IPS-NIHi7 (cell line): ENCODE measurements around the gene ITCH.
"Not testable (repeated sequence)": the region's sequence is repeated elsewhere in the genome, so short reads cannot be mapped to it uniquely, and the experiment has no call there.

ENCODE experiments used
- DNase-seq: peaks from one replicate; pipeline ENCODE4 v3.0.0; 2012; ENCODE audit warnings: mixed read lengths; ENCODE audit errors: extremely low spot score

ITCH gene

DNA sequence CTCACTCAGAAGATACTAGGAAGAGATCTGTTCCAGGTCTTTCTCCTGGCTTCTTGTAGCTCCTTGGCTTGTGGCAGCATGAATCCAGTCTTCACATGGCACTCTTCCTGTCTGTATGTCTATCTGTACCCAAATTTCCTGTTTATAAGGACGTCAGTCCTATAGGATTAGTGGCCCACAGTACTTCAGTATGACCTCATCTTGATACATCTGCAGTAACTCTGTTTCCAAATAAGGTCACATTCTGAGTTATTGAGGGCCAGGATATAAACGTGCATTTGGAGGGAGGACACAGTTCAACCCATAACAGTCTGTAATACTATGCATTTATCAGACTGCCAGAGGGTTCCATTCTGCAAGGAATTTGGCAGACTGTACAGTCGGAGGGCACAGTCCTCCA lies 95.6 kb downstream of the ITCH start:
- no peak for DNase-seq

DNA sequence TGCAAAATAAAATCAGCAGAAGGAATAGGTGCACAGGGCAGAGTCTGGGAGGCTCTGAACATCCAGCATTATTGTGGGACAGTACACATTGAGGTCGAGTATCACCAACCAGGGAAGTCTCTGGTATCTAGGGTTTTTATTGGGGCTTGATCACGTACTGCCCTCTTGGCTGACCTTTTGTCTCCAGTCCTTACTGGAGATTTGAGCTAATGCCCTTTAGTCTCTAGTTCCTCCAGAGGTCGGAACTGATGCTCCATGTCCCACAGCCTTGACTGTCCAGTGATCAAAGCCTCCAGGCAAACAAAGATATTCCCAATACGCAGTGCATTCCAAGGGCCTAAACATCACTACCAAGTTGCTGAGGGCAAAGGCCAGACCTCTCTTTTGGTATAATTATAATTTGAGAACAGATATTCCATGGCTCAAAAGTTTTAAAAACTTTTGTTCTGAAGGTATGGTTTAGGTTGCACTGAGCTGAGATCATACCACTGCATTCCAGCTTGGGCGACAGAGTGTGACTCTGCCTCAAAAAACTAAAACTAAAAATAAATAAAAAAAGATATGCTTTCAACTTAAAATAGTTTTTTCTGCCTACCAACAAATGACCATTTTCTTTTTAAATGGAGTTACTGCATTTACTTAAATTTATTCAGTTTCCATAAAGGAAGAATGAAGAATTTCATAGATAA lies 96.3 kb downstream of the ITCH start:
- DNase-seq = no peak

DNA sequence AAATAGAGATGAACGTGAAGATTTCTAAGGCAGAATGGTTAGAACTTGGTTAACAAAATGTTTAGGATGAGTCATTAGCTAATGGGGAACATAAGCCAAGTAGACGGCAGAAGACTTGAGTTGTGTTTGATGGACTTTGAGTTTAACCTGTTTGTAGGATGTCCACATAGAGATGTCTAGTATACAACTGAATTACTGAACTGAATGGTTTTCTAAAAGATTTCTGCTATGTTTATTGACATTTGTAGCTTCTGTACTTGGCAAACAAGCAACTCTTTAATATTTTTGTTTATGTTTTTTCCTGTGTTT lies 98.7 kb downstream of the ITCH start:
- no peak for DNase-seq

DNA sequence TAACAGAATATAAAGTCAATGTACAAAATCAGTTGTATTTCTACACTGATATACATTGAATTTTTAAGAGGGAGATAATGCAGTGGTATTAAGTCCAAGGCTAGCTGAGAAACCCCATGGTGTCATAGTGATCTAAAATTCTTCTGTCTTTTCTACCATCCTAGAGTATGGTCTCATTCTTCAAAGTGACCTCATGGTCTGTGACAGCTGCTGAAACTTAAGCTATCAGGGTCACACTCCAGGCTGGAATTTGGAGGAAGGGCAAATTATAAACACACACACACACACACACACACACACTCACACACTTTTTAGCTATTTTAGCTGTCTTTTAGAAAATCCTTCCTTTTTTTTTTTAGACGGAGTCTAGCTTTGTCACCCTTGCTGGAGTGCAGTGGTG lies 105.9 kb downstream of the ITCH start:
- DNase-seq = no peak

DNA sequence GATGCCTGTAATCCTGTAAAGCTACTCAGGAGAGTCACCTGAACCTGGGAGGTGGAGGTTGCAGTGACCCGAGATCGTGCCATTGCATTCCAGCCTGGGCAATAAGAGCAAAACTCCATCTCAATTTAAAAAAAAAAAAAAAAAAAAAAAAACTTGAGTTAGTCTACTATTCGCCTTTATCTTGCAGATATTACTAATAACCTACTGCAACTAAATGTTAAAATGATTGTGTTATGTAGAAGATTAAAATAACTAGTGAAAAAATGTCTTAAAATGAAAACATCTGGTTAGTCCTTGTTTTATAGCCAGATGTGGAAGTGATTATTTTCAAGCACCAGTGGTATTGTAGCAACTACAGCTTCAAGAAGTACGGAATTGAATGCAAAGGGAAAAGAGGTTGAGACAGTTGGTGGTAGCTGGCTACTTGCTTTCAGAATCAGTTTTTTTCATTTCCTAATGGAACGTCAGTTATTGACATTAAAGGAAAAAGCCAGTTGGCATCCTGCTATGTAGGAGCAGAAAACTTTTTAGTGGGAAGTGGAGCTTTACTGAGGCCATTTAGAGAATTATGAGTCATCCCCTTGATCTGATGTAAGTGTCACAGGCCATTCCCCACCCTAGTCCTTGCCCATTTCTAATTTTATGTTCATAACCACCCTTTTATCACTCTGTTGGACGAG lies 109.3 kb downstream of the ITCH start:
- no peak for DNase-seq

DNA sequence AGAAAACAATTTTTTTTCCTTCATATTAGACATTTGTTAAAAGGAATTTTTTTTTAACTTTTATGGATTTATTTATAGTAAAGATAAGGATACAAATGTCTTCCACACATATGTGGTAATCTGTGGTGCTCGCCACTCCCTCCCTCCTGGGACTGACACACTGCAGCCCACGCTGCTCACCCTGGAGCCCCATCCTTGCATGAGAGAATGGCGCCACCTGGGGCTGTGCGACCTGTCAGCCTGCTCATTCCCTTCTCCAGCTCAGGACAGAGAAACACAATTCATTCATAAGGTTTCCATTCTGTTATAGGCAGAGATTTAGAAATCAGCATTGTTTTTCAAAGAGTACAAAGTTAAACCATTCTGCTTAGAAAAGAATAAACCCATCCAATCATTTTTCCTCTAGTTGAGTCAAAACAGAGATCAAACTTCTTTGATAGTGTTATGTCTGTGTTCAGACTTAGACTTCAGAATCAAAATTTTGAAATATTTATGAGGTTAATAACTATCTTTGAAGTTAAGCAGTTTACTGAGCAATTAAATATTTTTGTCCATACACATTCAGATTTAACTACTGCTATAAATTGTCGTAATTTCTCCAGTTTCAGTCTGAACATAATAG lies 110.3 kb downstream of the ITCH start:
- DNase-seq = peak; percentile 59

DNA sequence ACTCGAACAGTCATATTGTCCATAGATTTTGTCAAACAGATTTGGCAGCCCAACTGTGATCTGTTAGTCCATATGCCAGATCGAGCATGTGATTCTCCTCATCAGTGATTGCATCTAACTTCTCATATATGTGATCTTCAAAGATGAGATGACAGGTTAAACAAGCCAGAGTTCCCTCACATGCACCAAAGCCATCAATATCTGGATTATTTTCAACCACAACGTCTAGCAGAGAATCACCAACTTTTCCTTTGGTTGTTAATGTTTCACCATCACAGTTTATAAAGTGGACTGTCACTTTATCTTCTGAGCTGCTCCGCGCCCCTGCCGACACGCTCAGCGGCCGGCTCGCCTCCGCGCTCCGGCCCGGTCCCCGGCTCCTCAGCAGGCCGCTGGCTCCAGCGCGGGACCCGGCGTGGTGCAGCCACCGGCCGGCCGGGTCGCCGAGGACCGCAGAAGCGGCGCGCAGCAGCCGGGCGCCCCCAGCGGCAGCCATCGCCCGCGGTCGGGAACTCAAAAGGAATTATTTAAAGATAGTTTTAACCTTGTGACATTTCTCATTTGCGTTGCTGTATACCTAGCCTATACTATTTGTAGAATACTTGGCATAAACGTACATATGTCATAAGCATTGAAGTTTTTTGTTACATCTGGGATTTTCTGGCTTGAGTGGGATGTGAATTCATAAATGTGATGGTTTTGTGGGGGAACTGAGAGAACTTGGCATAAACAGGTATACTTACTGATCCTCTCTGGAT lies 113.1 kb downstream of the ITCH start:
- no peak for DNase-seq

DNA sequence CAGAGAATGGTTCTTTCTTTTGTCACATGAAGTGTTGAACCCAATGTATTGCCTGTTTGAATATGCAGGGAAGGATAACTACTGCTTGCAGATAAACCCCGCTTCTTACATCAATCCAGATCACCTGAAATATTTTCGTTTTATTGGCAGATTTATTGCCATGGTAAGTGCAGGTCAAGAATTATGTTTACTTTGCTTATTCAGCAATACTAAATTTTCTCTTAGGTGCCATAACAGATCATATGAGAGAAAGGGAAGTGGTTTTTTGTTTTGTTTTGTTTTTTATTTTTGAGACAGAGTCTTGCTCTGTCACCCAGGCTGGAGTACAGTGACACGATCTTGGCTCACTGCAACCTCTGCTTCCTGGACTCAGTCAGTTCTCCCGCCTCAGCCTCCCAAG lies 116.6 kb downstream of the ITCH start:
- DNase-seq = no peak

DNA sequence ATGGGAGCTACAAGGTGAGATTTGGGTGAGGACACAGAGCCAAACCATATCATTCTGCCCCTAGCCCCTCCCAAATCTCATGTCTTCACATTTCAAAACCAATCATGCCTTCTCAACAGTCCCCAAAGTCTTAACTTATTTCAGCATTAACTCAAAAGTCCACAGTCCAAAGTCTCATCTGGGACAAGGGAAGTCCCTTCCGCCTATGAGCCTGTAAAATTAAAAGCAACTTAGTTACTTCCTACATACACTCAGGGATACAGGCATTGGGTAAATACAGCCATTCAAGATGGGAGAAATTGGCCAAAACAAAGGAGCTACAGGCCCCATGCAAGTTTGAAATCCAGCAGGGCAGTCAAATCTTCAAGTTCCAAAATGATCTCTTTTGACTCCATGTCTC lies 119.1 kb downstream of the ITCH start:
- not testable (repeated sequence) for DNase-seq

DNA sequence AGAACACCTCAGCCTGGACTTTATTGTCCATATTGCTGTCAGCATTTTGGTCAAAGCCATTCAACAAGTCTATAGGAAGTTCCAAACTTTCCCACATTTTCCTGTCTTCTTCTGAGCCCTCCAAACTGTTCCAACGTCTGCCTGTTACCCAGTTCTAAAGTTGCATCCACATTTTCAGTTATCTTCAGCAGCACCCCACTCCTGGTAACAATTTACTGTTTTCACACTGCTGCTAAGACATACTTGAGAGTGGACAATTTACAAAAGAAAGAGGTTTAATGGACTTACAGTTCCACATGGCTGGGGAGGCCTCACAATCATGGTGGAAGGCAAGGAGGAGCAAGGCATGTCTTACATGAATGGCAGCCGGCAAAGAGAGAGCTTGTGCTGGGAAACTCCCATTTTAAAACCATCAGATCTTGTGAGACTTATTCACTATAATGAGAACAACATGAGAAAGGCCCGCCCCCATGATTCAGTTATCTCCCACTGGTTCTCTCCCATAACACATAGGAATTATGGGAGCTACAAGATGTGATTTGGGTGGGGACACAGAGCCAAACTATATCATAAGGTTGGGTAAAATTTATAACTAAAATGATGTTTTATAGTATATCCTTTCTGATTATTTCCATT lies 120.6 kb downstream of the ITCH start:
- DNase-seq = not testable (repeated sequence)

DNA sequence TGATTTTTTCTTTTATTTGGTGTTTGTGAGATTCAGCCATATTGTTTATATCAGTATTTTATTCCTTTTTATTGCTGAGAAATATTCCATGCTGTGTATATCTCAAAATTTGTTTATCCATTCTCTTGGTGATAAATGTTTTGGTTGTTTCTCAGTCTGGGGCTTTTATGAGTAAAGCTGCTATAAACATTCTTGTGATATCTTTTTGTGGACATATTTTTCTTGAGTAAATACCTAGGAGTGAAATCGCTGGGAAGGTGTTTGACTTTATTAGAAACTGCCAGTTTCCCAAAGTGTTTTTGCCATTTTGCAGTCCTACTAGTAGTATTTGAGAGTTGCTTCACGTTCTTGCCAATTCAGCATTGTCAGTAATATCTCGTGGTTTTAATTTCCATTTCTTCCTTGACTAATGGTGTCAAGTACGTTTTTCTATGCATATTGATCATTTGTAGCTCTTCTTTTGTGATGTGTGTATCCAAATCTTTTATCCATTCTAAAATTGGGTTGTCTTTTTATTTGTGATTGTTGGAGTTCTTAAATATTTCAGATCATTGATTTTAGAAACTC lies 122.1 kb downstream of the ITCH start:
- no peak for DNase-seq

DNA sequence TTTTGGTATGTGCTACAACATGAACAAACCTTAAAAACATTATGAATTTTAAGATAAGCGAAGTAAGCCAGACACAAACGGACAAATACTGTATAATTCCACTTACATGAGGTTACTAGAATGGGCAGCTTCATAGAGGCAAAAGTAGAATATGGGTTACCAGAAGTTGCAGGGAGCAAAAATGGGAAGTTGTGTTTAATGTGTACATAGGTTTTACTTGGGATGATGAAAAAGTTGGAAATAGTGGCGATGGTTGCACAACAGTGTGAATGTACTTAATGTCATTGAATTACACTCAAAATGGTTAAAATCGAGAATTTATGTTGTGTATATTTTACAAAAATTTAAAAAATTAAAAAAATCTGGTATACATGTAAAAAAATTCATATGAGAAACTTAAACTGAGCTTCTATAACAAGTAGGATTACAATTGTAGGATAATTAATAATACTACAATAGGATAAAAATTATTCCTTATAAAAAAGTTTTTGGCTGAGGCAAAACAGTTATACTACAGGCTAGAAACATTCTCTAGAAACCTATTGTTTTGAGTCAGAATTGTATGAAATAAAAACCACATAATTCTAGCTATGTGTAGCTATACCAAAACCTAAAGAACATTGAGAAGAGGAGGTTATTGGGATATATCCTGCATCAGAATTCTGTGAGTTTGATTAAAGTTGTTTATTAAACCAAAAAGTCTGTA lies 128.3 kb downstream of the ITCH start:
- no peak for DNase-seq

DNA sequence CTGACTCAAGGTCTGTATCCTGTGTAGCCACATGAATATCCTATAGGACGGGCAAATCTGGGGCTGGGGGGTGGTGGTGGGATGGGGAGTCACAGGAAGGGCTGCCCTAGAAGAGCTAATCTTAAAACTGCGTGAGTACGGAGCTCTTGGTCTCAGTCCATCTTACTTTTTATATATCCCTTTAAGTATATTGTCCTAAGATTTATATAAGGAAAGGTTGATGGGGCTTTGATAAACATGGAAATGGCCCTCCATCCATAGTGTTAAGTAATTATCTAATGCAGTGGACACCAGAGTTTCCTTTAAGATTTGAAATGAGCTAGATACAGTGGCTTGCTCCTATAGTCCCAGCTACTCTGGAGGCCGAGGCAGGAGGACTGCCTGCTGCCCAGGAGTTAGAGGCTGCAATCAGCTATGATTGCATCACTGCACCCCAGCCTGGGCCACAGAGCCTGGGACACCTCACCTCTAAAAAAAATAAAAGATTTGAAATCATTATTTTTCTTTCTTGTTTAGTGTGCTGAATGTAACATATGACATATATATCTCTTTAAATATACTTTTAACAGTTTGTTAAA lies 128.9 kb downstream of the ITCH start:
- no peak for DNase-seq

DNA sequence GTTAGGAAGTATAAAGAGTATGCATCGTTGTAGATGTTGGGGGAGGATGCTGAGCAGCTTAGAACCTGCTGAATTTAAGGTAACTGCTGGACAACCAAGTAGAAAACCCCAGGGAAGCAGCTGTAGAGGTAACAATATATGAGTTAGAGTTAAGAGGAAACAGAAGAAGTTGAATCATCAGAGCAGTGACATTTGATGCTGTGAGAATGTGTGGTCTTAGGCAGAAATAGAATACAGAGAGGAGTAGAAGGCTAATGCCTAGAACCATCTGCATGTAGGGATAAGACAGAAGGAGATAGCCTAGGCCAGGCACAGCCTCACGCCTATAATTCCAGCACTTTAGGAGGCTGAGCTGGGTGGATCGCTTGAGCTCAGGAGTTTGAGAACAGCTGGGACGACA lies 130.6 kb downstream of the ITCH start:
- DNase-seq = no peak

DNA sequence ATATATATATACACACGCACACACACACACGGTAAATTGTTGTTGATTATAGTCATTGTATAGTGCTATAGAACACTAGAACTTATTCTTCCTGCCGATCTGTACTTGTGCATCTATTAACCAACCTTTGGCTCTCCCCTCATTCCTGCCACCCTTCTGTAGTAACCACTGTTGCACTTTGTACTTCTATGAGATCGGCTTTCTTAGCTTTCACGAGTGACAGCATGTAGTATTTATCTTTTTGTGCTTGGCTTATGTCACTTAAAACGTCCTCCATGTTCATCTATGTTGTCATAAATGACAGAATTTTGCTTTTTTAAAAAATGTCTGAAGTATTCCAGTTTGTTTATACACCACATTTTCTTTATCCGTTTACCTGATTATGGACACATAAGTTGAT lies 132.2 kb downstream of the ITCH start:
- DNase-seq = no peak

DNA sequence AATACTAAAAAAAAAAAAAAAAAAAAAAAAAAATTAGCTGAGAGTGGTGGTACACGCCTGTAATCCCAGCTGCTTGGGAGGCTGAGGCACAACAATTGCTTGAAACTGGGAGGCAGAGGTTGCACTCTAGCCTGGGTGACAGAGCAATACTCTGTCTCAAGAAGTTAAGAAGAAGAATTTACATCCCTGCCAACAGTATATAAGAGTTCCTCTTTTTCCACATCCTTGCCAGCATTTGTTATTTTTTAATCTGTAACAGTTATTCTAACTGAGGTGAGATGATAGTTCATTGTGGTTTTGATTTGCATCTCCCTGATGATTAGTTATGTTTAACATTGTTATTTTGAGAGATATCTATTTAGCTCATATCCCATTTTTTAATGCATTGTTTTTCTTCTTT lies 132.8 kb downstream of the ITCH start:
- DNase-seq = no peak

DNA sequence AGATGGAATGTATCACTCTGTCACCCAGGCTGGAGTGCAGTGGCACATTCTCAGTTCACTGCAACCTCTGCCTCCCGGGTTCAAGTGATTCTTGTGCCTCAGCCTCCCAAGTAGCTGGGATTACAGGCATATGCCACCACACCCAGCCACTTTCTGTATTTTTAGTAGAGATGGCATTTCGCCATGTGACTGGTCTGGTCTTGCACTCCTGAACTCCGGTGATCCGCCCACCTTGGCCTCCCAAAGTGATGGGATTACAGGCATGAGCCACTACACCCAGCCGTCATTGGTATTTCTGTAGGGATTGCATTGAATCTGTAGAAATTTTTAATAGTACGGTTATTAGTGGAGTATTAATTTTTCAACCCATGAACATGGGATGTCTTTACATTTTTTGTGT lies 134.5 kb downstream of the ITCH start:
- DNase-seq = not testable (repeated sequence)

DNA sequence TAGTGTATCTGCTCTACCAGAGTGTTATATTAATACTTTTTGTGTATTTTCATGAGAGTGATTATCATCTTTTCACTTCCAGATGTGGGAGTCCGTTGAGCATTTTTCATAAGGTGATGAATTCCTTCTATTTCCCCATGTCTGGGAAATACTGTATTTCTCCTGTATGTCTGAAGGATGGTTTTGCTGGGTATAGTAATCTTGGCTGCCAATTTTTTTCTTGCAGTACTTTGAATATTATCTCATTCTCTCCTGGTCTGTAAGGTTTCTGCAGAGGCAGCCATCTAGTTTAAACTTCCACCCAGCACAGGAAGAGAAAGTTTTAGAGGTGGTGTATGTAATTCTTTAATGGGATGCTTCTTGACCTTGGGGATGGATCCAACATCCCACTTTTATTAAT lies 137.8 kb downstream of the ITCH start:
- no peak for DNase-seq

DNA sequence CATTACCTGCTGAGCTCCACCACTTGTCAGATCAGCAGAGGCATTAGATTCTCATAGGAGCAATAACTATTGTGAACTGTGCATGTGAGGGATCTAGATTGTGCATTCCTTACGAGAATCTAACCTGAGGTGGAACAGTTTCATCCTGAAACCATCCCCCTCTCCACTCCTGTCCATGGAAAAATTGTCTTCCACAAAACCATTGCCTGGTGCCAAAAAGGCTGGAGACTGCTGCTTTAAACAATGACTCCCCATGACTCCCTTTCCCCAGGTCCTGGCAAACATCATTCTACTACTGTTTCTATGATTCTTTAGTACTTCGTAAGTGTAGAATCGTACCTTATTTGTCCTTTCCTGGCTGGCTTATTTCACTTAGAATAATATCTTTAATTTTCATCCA lies 143.4 kb downstream of the ITCH start:
- no peak for DNase-seq

DNA sequence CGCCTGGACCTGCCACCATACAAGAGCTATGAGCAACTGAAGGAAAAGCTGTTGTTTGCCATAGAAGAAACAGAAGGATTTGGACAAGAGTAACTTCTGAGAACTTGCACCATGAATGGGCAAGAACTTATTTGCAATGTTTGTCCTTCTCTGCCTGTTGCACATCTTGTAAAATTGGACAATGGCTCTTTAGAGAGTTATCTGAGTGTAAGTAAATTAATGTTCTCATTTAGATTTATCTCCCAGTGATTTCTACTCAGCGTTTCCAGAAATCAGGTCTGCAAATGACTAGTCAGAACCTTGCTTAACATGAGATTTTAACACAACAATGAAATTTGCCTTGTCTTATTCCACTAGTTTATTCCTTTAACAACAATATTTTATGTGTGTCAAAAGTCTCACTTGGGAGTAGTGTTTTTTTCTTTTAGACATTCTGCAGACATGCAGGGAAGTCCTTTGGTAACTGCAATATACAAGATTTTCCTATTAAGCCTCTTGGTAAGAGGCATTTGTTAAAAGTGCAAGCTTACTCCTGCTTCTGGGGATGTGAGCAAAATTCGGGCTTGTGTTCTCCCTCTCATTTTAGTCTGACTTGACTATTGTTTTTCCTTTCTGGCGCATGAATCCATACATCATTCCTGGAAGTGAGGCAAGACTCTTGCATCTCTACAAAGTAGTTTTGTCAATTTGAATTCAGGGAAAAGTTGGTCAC lies 144.8 kb downstream of the ITCH start:
- DNase-seq = no peak
